Thymus (tissue), 11 donors: ENCODE results near the gene TGFBR3. TPM values are rescaled to one million over a fixed set of nuclear protein-coding genes. Genes with fewer than 3 reads are reported as not detected.
A peak's percentile ranks its signal among the peaks of the same experiment; 100 is the strongest.

Source experiments
- DNase-seq, 9 donors: peaks; one replicate each; pipeline ENCODE4 v3.0.0-alpha.2; 2013; ENCODE audit warnings: low spot score in 9 of 9, low read depth in 6 of 9, missing footprints in 1 of 9
- H3K27ac ChIP-seq, 2 donors: one replicate each; pipeline ENCODE4 v1.5.1; 2013; ENCODE audit warnings: control low read depth in 1 of 2, low read depth in 1 of 2, low read length in 1 of 2, mild to moderate bottlenecking in 1 of 2, moderate library complexity in 1 of 2
- H3K27me3 ChIP-seq, 2 donors: one replicate each; pipeline ENCODE4 v1.5.1; 2013; ENCODE audit warnings: low read length in 1 of 2; ENCODE audit not compliant: control insufficient read depth in 2 of 2, insufficient read depth in 1 of 2
- H3K36me3 ChIP-seq, 2 donors: one replicate each; pipeline ENCODE4 v1.5.1; 2013; ENCODE audit warnings: low read length in 1 of 2, mild to moderate bottlenecking in 1 of 2, moderate library complexity in 1 of 2; ENCODE audit not compliant: control insufficient read depth in 2 of 2, insufficient read depth in 2 of 2
- H3K4me1 ChIP-seq, 2 donors: one replicate each; pipeline ENCODE4 v1.5.1; 2013; ENCODE audit warnings: low read length in 2 of 2; ENCODE audit not compliant: control insufficient read depth in 2 of 2, insufficient read depth in 2 of 2
- H3K4me3 ChIP-seq, 2 donors: one replicate each; pipeline ENCODE4 v1.5.1; 2013; ENCODE audit warnings: low read length in 2 of 2, control low read depth in 1 of 2, mild to moderate bottlenecking in 1 of 2
- H3K9me3 ChIP-seq, 2 donors: one replicate each; pipeline ENCODE4 v1.5.1; 2013; ENCODE audit warnings: low read length in 1 of 2, mild to moderate bottlenecking in 1 of 2; ENCODE audit not compliant: control insufficient read depth in 2 of 2, insufficient read depth in 1 of 2
- WGBS: extraction: QIAGEN DNeasy Blood & Tissue Kit; methylation state at CpG from one replicate; pipeline ENCODE4 v1.1.7; 2013; 5-methylcytosine and 5-hydroxymethylcytosine counted together
- polyA plus RNA-seq: library from polyadenylated mRNA; stranded (reverse); fragments of 200-250 nt; gene quantifications from one replicate; pipeline ENCODE4 v1.2.3, GENCODE V29; 2013
- total RNA-seq: library from RNA; stranded (reverse); fragments of 120-200 nt; gene quantifications from one replicate; pipeline ENCODE4 v1.2.4, GENCODE V29; 2013
- donor health status: healthy.

Gene TGFBR3
- total and polyA plus RNA-seq, 2 donors: 5.4 to 10.1 TPM

- Histone ChIP-seq H3K27me3 (no peaks in the 10 kb centered on the region), H3K9me3 (no peaks in the 10 kb centered on the region), H3K4me1 (no peaks in the 10 kb centered on the region), H3K27ac (no peak overlapping the region), H3K4me3 (no peak overlapping the region), H3K36me3 (peaks cover 0 to 2% of the 10 kb centered on the region in 2 donors)
- WGBS: 78% methylated on average over 5 of the region's 5 CpGs
- DNase-seq: no peak
These were observed 179.6 kb downstream of the TGFBR3 start for GRCh38 chr1:91706140-91706957.

GRCh38 chr1:91704746-91705145, 181.2 kb downstream of the TGFBR3 start:
- no peaks in the 10 kb centered on the region for H3K4me1 ChIP-seq
- H3K27ac ChIP-seq: no peak overlapping the region
- peaks cover 0 to 2% of the 10 kb centered on the region in 2 donors for H3K36me3 ChIP-seq
- WGBS: 99% methylated on average over 1 of the region's 1 CpG
- H3K27me3 ChIP-seq: no peaks in the 10 kb centered on the region
- no peak overlapping the region for H3K4me3 ChIP-seq
- DNase-seq: no peak
- H3K9me3 ChIP-seq: no peaks in the 10 kb centered on the region

- DNase-seq: no peak
- Histone ChIP-seq H3K36me3 (peaks cover 0 to 2% of the 10 kb centered on the region in 2 donors), H3K27ac (no peak overlapping the region), H3K4me1 (peaks cover 0 to 3% of the 10 kb centered on the region in 2 donors), H3K27me3 (no peaks in the 10 kb centered on the region), H3K4me3 (no peak overlapping the region), H3K9me3 (no peaks in the 10 kb centered on the region)
- 84% methylated on average over 4 of the region's 4 CpGs for WGBS
These were observed 182.9 kb downstream of the TGFBR3 start for GRCh38 chr1:91703095-91703494.

- Histone ChIP-seq H3K36me3 (no peaks in the 10 kb centered on the region), H3K27ac (no peak overlapping the region), H3K9me3 (no peaks in the 10 kb centered on the region), H3K4me3 (no peak overlapping the region), H3K4me1 (peaks cover 0 to 11% of the 10 kb centered on the region in 2 donors), H3K27me3 (no peaks in the 10 kb centered on the region)
- no peak for DNase-seq
- 98% methylated on average over 4 of the region's 4 CpGs for WGBS
These were observed 184.5 kb downstream of the TGFBR3 start for GRCh38 chr1:91701472-91701869.

GRCh38 chr1:91700771-91701471, 185.0 kb downstream of the TGFBR3 start:
- no peak for DNase-seq
- Histone ChIP-seq H3K4me3 (no peak overlapping the region), H3K27ac (no peak overlapping the region), H3K9me3 (no peaks in the 10 kb centered on the region), H3K36me3 (no peaks in the 10 kb centered on the region), H3K4me1 (peaks cover 0 to 11% of the 10 kb centered on the region in 2 donors), H3K27me3 (no peaks in the 10 kb centered on the region)
- 86% methylated on average over 8 of the region's 8 CpGs for WGBS

GRCh38 chr1:91700332-91700731, 185.6 kb downstream of the TGFBR3 start:
- no peaks in the 10 kb centered on the region for H3K27me3 ChIP-seq

GRCh38 chr1:91699339-91699974, 186.5 kb downstream of the TGFBR3 start:
- H3K4me1 ChIP-seq: peaks cover 0 to 11% of the 10 kb centered on the region in 2 donors
- 96% methylated on average over 4 of the region's 4 CpGs for WGBS
- no peaks in the 10 kb centered on the region for H3K36me3 ChIP-seq
- no peaks in the 10 kb centered on the region for H3K27me3 ChIP-seq
- H3K27ac ChIP-seq: no peak overlapping the region
- DNase-seq: no peak
- H3K4me3 ChIP-seq: no peak overlapping the region
- no peaks in the 10 kb centered on the region for H3K9me3 ChIP-seq

More at GRCh38 chr1:91700332-91700731, 185.6 kb downstream of the TGFBR3 start:
- H3K36me3 ChIP-seq: no peaks in the 10 kb centered on the region
- H3K4me1 ChIP-seq: peaks cover 0 to 11% of the 10 kb centered on the region in 2 donors
- no peak overlapping the region for H3K27ac ChIP-seq
- H3K9me3 ChIP-seq: no peaks in the 10 kb centered on the region
- no peak overlapping the region for H3K4me3 ChIP-seq
- DNase-seq: no peak
- 96% methylated on average over 2 of the region's 2 CpGs for WGBS

GRCh38 chr1:91697861-91698260, 188.1 kb downstream of the TGFBR3 start:
- Histone ChIP-seq H3K4me1 (peaks cover 0 to 11% of the 10 kb centered on the region in 2 donors), H3K36me3 (no peaks in the 10 kb centered on the region), H3K4me3 (no peak overlapping the region)

GRCh38 chr1:91697416-91697815, 188.5 kb downstream of the TGFBR3 start:
- H3K27me3 ChIP-seq: no peaks in the 10 kb centered on the region
- H3K4me3 ChIP-seq: no peak overlapping the region
- H3K36me3 ChIP-seq: no peaks in the 10 kb centered on the region
- no peaks in the 10 kb centered on the region for H3K9me3 ChIP-seq
- peak overlapping the region in 1 of 2 donors; percentile 39 for H3K27ac ChIP-seq
- H3K4me1 ChIP-seq: peaks cover 0 to 11% of the 10 kb centered on the region in 2 donors
- DNase-seq: peak in 8 of 9 donors; percentile 18 to 79 (median 44)
- WGBS: 2% methylated on average over 2 of the region's 2 CpGs

More at GRCh38 chr1:91697861-91698260, 188.1 kb downstream of the TGFBR3 start:
- peak overlapping the region in 1 of 2 donors; percentile 39 for H3K27ac ChIP-seq
- H3K9me3 ChIP-seq: no peaks in the 10 kb centered on the region
- no peak for DNase-seq
- WGBS: 88% methylated on average over 2 of the region's 2 CpGs
- H3K27me3 ChIP-seq: no peaks in the 10 kb centered on the region
